NCI-H82 treated with DMSO at 0.1 percent for 48 hours (cell line): ENCODE results near the gene DNAI1.

Experiments
- DNase-seq: peaks from one replicate; lab custom pipeline; 2025; ENCODE audit not compliant: unreplicated experiment; lab: John Stamatoyannopoulos, UW

Gene DNAI1

GRCh38 chr9:34555936-34556525 is 97.4 kb downstream of the DNAI1 start:
- no peak for DNase-seq

DNA sequence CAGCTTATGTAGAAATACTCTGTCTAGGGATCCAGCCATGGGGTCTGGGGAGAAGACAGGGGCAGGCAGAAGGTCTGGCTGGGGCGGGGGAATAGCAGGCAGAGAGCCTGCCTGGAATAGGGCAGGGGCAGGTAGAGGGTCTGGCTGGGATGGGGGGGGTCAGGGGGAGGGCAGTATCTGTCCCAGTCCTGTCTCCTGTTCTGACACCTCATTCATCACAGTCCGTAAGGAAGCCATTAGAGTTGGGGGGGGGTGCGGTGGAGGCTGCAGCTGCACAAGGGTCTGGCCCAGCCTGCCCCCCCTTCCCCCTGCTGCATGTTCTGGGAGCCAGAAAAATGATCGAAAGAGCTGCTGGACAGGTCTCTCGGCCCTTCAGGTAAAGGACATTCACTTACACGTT is 98.3 kb downstream of the DNAI1 start:
- DNase-seq: no peak

DNA sequence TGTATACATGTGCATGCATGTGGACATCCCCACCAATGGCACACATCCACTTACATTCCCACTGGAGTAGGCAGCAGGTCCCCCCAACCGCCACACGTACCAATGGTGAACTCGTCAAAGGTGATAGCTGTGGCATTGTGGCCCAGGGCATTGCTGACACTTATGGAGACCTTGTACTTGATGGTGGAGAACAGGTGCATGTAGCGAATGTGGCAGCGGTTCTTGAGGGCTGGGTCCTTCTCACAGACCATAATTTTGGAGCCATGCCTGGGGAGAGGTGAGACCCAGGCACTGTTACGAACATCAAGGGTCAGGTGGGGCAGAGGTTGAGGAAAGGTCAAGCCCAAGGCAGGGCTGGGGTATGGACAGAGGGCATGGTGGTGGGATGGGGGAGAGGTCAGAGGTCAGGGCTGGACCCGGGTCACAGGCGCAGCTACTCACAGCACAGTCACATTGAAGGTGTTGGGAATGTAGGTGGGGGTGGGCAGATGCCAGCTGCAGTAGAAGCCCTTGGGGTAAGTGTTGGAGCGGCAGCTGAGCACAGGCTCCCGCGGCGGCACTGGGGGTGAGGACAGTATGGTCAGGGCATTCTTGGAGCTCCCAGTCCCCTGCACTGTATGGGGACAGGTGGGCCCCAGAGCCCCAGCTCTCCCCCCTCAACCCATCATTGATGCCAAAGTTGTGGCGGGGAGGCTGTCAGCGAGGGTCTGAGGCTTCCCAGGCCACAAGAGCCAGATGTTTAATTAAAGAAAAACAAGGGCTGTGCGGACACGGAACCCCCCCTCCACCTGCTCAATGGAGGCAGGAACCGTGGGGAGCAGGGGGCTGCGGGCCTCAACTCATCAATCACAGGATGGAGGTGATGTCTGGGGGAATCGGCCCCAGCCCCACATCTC is 99.1 kb downstream of the DNAI1 start:
- DNase-seq: no peak

- DNase-seq: no peak
Observed at GRCh38 chr9:34558364-34558763, 99.8 kb downstream of the DNAI1 start.

DNA sequence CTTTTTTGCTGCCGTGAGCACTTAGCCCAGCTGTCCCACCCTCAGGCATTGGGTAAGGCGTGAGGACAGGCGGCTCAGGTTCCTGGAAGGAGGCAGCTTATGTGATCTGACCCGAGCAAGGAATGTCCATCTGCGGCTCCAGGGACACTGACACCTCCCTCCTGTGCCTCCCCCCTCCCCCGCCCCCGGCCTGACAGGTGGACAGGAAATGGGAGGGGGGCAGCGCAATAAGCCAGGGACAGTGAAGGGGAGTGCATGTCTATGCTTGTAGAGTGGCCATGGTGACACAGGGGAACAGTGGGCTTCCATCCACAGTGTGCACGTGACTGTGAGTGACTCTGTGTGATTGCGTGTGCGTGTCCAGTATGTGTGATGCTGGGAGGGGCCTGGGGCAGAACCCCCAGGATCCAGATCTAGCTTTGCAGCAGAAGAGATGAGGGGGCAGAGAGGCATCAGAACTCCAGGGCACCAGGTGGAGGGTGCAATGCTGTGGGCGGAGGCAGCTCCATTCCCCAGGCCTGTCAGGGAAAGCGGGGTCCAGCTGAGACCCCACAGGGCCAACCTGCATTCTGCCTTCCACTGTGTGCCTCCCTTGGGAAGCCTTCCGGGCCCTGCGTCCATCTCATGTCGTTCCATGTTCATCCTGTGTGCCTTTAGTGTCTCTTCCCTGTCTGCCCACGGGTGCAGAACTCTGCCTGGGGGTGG is 100.5 kb downstream of the DNAI1 start:
- no peak for DNase-seq

GRCh38 chr9:34559624-34560455 is 101.2 kb downstream of the DNAI1 start:
- DNase-seq: no peak

DNA sequence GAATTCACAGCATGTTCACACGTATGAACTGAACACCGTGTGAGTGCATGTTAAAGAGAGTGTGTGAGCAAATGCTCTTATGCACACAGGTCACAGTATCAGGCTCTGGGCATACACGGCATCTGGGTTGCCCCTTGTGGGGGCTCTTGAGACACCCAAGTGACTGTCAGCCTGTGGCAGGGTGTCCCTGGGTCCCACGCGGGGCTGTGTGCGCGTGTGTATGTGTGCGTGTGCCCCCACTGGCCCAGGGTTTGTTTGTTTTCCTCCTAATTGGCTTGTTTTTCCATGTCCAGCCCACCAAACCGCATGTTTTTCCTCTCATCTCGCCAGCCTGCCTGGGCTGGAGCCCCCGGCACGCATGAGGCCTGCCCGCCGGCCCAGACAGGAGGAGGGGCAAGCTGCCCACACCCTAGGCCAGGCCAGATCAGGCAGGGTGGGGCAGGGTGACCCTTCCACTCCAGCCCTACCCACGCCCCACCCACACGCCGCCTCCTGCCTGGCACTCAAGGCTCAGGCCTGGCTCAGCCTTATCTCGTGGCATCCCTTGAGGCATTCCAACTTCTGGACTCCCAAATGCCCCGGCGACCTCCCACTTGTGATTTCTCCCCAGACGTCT is 102.1 kb downstream of the DNAI1 start:
- no peak for DNase-seq

DNA sequence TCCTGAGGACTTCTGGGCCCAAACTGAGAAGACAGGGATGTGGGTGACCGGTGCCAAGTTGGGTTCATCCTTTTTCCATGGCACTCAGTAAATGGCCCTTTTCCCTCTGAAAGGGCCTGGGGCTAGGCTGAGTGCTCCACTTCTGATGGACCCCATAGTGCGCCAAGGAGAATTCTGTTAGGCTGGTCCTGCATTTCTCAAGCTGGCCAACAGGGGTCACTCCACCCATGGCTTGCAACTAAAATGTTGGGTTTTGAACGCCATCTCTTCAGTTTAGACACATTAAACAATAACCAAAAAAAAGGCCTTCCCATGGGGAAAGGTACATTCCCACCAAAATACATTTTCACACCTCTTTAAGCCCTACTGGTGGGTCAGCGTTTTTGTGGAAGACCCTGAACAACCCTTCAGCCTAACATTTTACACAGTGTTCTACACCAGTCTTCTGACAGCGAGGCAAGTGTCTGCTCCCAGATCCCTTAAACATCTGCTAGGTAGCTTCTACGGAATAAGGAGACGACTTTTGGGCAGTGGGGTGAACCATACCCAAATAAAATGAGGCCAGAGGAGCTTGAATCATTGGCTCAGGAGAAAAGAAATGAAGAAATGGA is 103.6 kb downstream of the DNAI1 start:
- DNase-seq: no peak

DNA sequence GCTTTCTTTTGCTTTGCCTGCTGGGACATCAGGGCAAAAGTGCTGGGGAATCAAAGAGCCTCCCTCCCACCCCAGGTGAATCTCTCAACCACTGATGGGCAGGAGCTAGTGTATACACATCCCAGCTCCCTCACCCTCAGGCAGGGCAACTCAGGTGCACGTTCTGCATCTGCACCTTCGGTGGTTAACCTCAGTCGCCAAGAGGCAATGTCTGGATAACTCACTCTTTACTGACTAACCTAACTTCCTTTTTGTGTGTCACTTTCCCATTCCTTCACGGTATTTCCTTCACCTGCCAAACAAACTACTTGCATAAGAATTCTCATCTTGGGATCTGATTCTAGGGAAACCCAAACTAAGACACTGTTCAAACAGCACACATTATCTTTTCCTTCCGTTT is 104.7 kb downstream of the DNAI1 start:
- DNase-seq: no peak

DNA sequence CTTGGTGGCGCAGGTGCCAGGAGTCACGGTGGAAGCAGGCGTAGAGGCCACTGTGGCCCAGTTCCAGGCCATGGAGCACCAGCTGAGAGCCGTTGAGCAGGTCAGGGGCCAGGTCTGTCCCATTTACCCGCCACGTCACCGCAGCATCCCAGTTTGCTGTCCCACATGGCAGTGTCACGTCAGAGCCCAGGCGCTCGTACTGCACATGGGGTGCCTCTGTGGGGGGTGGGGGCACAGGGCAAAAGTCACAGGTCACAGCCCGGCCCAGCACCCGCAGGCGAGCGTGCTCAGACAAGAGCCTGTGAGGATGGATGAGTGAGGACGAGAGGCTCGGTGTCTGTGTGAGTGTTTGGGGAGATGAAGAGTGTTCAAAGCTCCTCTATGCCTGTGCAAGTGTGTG is 106.0 kb downstream of the DNAI1 start:
- no peak for DNase-seq

DNA sequence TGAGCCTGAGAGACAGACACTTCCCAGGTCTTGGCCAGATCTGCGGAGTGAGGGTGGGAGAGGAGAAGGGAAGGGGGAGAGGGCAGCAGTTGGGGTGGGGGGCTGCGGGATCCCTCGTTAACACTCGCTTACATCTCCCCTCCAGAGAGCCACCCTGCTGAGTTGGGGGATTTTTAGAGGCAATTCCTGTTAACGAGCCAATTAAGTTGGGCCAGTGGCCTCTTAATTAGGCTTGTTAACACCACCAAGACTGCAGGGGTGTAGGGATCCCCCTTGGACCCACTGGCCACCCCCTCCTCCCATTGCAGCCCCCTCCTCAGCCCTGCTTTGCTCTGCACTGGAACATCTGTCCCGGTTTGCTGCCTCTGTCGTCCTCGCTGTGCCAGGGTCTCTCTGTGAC is 107.3 kb downstream of the DNAI1 start:
- no peak for DNase-seq

DNA sequence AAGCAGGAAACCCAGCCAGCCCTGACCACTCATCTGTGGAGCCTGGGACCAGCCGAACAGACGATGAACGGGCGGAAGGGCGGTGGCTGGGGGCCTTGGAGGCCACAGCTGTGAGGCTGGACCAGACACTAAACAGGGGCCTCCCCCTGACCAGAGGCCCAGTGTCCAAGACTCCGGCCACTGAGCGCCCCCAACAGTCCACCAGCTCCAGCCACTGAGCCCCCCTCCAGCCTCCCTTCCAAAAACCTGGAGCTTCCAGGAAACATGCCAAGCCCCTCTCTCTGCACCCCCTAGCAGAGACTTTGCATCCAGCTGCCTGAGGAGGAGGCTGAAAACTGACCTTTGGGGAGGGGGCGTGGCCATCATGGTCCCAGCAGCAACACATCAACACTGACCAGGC is 107.7 kb downstream of the DNAI1 start:
- no peak for DNase-seq

DNA sequence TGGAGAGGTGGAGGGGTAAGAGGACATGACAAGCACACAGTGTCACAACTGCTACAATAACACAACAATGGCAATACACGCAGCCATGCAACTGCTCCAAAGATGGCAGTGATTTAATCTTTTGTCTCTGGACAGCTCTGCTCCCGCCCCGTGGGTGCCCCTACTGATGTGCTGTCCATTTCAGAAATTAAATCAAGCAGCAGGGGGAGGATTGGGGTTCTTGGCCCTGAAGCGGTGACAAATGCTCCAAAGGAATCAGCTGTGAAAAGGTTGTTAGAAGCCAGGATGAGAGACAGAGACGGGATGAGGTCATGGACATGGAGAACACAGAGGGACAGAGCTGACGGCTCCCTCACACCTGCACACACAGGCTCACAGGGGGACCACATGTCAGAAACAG is 108.4 kb downstream of the DNAI1 start:
- no peak for DNase-seq

- no peak for DNase-seq
Observed at GRCh38 chr9:34568133-34568532, 109.5 kb downstream of the DNAI1 start.

DNA sequence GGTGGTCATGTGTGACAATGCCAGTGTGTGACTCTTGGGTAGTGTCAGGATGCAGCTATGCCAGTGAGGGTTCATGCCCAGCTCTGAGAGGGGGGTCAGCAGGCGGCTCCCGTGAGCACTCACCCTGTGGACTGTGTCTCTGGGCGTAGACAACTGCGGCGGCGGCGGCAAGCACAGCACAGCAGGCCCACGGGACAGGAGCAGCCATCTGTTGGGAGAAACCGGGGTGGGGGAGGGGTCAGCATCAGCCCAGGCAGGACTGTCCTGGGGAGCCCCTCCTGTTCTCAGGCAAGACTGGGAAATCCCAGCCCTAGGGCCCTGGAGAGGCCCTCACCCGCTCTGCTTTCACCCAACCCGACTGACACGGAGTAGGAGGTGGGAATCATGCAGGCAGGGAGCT is 110.2 kb downstream of the DNAI1 start:
- DNase-seq: peak; percentile 20

- DNase-seq: no peak
Observed at GRCh38 chr9:34570376-34570775, 111.8 kb downstream of the DNAI1 start.
